Peyer's patch (tissue), 4 donors: ENCODE measurements around the gene PCSK5. TPM values are rescaled to one million over a fixed set of nuclear protein-coding genes. Genes with fewer than 3 reads are reported as not detected.
A peak's percentile ranks its signal among the peaks of the same experiment; 100 is the strongest.
"Not testable (repeated sequence)": the region's sequence is repeated elsewhere in the genome, so short reads cannot be mapped to it uniquely, and the experiment has no call there.

Experiments
- DNase-seq, 3 donors: peaks; one replicate each; pipeline ENCODE4 v3.0.0-alpha.2; 2017 to 2019
- H3K27ac ChIP-seq, 4 donors: fragments of 200-600 bp; sonication (generic); one replicate each; pipeline ENCODE4 v1.5.1; 2016 to 2019
- H3K27me3 ChIP-seq, 2 donors: fragments of 200-600 bp; sonication (generic); one replicate each; pipeline ENCODE4 v1.5.1; 2019
- H3K36me3 ChIP-seq, 3 donors: fragments of 200-600 bp; sonication (generic); one replicate each; pipeline ENCODE4 v1.5.1; 2016 to 2019
- H3K4me1 ChIP-seq, 4 donors: fragments of 200-600 bp; sonication (generic); one replicate each; pipeline ENCODE4 v1.5.1; 2016 to 2019
- H3K4me3 ChIP-seq, 4 donors: fragments of 200-600 bp; sonication (generic); 1 replicate in 3 of 4; 2 replicates in 1 of 4; pipeline ENCODE4 v1.5.1; 2016 to 2019; ENCODE audit warnings: mild to moderate bottlenecking in 1 of 4
- H3K9me3 ChIP-seq, 4 donors: fragments of 200-600 bp; sonication (generic); one replicate each; pipeline ENCODE4 v1.5.1; 2016 to 2019; ENCODE audit warnings: mild to moderate bottlenecking in 1 of 4
- POLR2A ChIP-seq, 2 donors: fragments of 450-650 bp; IDR thresholded peaks; one replicate each; pipeline ENCODE4 v1.5.1; 2017; ENCODE audit warnings: antibody characterized with exemption in 2 of 2, mild to moderate bottlenecking in 2 of 2, moderate library complexity in 2 of 2
- total RNA-seq, 4 donors: library from RNA; depleted of rRNA; stranded (reverse); fragments of >200 nt; gene quantifications; one replicate each; pipeline ENCODE4 v1.1.0, GENCODE V29; 2016
- TF ChIP-seq, protein P1 (sequence below), 6 experiments: fragments of 450-650 bp in 4 of 6; fragments of 200-600 bp in 2 of 6; sonication (generic) in 1 of 6; IDR thresholded peaks; one replicate each; pipeline ENCODE4 v1.5.1; 2017 to 2019; ENCODE audit warnings: antibody characterized with exemption in 6 of 6, mild to moderate bottlenecking in 3 of 6, moderate library complexity in 1 of 6

Gene PCSK5
- total RNA-seq, 4 donors from 2014 or later = 77.6 to 488 (median 411) TPM

DNA sequence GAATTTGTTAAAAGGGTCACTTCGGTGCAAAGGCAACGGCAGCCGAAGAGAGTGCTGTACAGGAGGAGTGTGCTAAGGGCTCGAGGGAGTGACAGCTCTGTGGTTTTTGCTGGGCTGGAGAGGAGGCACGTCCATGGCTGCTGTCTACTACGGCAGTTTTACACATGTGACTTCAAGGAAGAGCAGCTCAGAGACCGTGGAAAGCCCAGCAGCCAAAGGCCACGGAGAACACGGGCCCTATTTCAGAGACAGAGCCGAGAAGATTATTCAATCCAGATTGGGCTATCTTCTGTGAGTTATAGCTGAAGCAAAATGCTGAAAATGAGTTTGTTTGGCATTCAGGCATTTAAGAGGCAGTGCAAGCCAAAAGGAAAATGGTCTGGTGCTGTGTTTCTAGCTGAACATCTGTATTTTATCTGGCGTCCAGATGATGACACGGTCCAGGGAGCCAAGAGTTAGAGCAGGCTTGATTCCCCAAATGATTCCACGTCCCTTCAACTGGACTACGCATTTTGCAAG is 407.3 kb downstream of the PCSK5 start:
- Histone ChIP-seq H3K27me3 (no peaks in the 10 kb centered on the region), H3K4me3 (no peak overlapping the region), H3K4me1 (no peaks in the 10 kb centered on the region), H3K9me3 (no peaks in the 10 kb centered on the region), H3K36me3 (peaks cover 0 to 18% (median 0%) of the 10 kb centered on the region in 3 donors), H3K27ac (peak overlapping the region in 3 of 4 donors; percentile 31 to 64 (median 42))
- DNase-seq = no peak
- TF ChIP-seq, protein P1, sequence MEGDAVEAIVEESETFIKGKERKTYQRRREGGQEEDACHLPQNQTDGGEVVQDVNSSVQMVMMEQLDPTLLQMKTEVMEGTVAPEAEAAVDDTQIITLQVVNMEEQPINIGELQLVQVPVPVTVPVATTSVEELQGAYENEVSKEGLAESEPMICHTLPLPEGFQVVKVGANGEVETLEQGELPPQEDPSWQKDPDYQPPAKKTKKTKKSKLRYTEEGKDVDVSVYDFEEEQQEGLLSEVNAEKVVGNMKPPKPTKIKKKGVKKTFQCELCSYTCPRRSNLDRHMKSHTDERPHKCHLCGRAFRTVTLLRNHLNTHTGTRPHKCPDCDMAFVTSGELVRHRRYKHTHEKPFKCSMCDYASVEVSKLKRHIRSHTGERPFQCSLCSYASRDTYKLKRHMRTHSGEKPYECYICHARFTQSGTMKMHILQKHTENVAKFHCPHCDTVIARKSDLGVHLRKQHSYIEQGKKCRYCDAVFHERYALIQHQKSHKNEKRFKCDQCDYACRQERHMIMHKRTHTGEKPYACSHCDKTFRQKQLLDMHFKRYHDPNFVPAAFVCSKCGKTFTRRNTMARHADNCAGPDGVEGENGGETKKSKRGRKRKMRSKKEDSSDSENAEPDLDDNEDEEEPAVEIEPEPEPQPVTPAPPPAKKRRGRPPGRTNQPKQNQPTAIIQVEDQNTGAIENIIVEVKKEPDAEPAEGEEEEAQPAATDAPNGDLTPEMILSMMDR (IDR thresholded peaks at IDR 0.05) = no peak
- no peak for TF ChIP-seq POLR2A (IDR thresholded peaks at IDR 0.05)

DNA sequence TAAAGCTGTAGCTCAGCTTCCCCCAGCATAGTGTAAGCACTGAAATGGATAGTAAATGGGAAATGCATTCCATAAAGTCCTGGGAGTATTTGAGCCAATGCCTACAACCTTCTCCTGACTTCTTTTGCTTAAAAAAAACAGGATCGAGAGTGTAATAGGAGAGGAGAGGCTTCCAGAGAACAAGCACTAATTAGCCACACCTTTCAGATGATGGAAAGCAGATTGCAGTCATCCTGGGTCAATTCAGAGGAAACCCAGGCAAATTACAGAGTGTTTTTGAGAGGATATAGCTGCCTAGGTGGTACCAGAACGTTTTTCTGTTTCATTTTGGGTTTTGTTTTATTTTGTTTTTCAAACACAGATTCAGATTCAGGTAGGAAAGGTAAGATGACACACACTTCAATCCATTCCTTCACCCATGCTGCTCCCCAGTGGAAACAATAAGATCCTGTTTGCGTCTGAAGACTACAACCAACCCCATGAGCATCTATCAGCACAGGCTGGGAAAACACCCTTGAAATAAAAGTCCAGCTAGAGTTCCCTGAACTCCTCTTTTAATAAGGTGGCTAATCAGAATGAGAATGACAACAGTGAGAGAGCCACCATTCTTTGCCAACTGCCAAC is 408.2 kb downstream of the PCSK5 start:
- Histone ChIP-seq H3K4me3 (no peak overlapping the region), H3K36me3 (peaks cover 0 to 18% (median 0%) of the 10 kb centered on the region in 3 donors), H3K4me1 (no peaks in the 10 kb centered on the region), H3K27ac (peak overlapping the region in 2 of 4 donors; percentile 42 to 64), H3K27me3 (no peaks in the 10 kb centered on the region), H3K9me3 (no peaks in the 10 kb centered on the region)
- no peak for DNase-seq
- TF ChIP-seq POLR2A (IDR thresholded peaks at IDR 0.05) = no peak
- TF ChIP-seq, protein P1 (IDR thresholded peaks at IDR 0.05) = no peak

DNA sequence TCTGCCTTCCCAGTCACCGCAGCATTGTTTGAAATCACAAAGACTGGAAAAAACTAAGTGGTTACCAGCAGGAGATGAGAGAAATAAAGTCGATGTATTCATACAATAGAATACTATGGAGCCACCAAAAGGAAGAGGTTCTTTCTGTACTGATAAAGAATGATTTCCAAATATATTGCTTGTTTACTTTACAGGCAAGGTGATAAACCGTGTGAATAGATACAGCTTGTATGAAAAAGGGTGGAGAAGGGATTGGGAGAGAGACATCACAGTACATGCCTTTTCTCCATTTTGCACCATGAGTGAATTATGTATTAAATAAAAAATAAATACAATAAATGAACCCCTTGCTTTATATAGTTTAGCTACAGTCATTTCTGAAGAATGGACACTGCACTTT is 412.1 kb downstream of the PCSK5 start:
- no peaks in the 10 kb centered on the region for H3K27me3 ChIP-seq
- DNase-seq = no peak
- H3K9me3 ChIP-seq = no peaks in the 10 kb centered on the region
- peaks cover 0 to 18% (median 0%) of the 10 kb centered on the region in 3 donors for H3K36me3 ChIP-seq
- H3K27ac ChIP-seq = no peak overlapping the region
- TF ChIP-seq POLR2A (IDR thresholded peaks at IDR 0.05) = no peak
- TF ChIP-seq, protein P1 (IDR thresholded peaks at IDR 0.05) = no peak
- no peaks in the 10 kb centered on the region for H3K4me1 ChIP-seq
- no peak overlapping the region for H3K4me3 ChIP-seq

DNA sequence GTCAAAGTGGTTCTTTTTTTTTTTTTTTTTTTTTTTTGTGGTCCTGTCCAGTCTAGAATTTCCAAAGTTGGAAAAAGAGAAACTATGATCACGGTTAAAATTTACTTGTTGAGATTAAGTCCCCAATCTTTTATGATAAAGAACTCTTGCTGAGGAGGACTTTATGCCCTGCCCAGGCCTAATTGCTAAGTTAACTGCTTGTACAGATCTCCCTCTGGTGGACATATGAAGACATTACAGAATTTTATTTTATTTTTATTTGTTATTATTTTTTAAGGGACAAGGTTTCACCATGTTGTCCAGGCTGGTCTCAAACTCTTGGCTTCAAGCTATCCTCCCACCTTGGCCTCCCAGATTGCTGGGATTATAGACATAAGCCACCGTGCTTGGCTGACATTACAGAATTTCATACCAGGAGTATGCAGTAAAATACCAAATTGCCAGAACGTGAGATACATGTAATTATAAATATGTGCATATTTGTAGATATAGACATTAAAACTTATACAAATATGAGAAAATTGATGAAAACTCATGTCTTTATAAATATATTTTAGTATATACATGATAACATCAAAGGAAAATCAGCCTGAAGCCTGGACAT is 412.6 kb downstream of the PCSK5 start:
- Histone ChIP-seq H3K4me3 (no peak overlapping the region), H3K4me1 (no peaks in the 10 kb centered on the region), H3K27ac (no peak overlapping the region), H3K9me3 (no peaks in the 10 kb centered on the region), H3K27me3 (no peaks in the 10 kb centered on the region), H3K36me3 (peaks cover 0 to 14% (median 0%) of the 10 kb centered on the region in 3 donors)
- TF ChIP-seq, protein P1 (IDR thresholded peaks at IDR 0.05) = peak; percentile 20 to 76 (median 70)
- TF ChIP-seq POLR2A (IDR thresholded peaks at IDR 0.05) = no peak
- no peak for DNase-seq

DNA sequence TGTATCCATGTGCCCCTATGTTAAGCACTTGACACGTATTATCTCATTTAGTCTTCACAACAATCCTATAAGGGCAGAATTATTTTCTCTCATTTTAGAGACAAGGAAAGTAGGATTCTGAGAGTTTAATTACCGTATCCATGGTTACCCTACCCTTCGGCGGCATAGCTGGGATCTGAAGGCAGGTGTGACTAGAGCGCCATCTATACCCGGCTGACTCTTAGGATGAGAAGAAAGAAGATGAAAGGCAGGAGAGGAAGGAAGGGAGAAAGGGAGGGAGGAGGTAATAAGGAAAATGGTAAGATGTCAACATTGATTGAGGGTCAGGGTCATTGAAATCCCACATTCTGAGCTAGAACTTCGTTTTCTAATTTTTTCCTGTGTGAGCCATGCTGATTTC is 416.6 kb downstream of the PCSK5 start:
- not testable (repeated sequence) for H3K9me3 ChIP-seq

DNA sequence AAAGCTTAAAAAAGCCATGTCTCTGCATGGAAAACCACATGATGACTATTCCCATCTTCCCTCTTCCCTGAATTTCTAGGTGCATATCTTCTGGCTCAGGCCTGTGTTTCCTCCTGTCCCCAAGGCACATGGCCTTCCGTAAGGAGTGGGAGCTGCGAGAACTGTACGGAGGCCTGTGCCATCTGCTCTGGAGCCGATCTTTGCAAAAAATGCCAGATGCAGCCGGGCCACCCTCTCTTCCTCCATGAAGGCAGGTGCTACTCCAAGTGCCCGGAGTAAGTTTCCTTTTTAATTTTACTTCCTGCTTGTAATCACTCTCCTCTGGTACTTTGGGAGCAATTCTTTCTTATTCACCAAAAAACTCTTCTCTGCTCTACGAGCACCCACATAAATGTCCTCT is 420.1 kb downstream of the PCSK5 start:
- Histone ChIP-seq H3K9me3 (no peaks in the 10 kb centered on the region), H3K4me3 (no peak overlapping the region), H3K4me1 (peaks cover 0 to 13% (median 0%) of the 10 kb centered on the region in 4 donors), H3K27me3 (no peaks in the 10 kb centered on the region), H3K36me3 (peaks cover 0 to 5% (median 0%) of the 10 kb centered on the region in 3 donors), H3K27ac (no peak overlapping the region)
- no peak for DNase-seq
- TF ChIP-seq, protein P1 (IDR thresholded peaks at IDR 0.05) = no peak

More for the DNA sequence above, 416.6 kb downstream of the PCSK5 start:
- H3K4me1 ChIP-seq, DNase-seq, H3K36me3 ChIP-seq, H3K4me3 ChIP-seq, H3K27ac ChIP-seq, H3K27me3 ChIP-seq: not testable (repeated sequence)
